Measurements from ENCODE around the gene HS3ST5.

DNA sequence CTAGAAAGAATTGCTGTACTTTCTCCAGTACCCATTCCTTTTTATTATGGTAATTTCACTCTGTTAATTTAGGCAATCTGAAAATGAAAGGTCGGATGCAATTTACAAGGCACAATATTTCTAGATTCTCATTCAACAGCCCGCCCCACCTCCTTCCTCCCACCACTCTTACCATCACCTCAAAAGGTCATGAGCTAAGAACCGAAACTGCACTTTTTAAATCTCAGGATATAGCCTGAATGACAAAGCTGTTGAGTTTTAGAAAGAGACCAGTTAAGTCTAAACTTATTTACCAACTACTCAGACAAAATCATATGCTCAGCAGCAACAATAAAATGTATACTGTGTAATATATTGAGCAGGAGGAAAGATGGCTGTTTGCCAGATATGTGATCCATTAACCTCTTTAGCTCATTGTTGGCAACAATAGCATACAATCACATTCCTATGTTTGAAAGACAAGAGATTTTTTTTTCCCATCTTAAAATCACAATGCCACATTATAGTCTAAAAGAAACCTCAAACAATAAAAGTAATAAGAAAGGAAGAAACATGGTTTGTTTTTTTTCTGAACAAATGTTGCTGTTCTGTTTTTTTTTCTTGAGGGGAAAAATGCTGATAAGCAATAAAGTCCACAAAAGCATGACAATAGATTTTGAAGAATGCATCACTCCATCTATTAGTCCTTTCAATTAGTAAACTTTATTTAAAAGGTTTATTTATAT lies 1.6 kb upstream of the HS3ST5 start:
- TF ChIP-seq, protein P1, sequence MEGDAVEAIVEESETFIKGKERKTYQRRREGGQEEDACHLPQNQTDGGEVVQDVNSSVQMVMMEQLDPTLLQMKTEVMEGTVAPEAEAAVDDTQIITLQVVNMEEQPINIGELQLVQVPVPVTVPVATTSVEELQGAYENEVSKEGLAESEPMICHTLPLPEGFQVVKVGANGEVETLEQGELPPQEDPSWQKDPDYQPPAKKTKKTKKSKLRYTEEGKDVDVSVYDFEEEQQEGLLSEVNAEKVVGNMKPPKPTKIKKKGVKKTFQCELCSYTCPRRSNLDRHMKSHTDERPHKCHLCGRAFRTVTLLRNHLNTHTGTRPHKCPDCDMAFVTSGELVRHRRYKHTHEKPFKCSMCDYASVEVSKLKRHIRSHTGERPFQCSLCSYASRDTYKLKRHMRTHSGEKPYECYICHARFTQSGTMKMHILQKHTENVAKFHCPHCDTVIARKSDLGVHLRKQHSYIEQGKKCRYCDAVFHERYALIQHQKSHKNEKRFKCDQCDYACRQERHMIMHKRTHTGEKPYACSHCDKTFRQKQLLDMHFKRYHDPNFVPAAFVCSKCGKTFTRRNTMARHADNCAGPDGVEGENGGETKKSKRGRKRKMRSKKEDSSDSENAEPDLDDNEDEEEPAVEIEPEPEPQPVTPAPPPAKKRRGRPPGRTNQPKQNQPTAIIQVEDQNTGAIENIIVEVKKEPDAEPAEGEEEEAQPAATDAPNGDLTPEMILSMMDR (IDR thresholded peaks at IDR 0.05; ENCODE audit: low read depth, low read length) = no peak
- no peak for TF ChIP-seq EZH2phosphoT487 (IDR thresholded peaks at IDR 0.05; ENCODE audit: low read depth)

Measured in OCI-LY3 (cell line).